TTC549 (cell line): Measurements from ENCODE around the gene VAT1L.

ENCODE experiments used
- FAIRE-seq: peaks from 2 replicates; lab custom pipeline; 2012; peaks lifted over from hg19 to GRCh38; lab: Jason Lieb, UNC

VAT1L gene

GRCh38 chr16:77788181-77789084, at the start of gene VAT1L:
VAT1L (plus strand) TSS chr16:77788564; CDS start chr16:77788683, 119 bp downstream.
- no peak for FAIRE-seq

DNA sequence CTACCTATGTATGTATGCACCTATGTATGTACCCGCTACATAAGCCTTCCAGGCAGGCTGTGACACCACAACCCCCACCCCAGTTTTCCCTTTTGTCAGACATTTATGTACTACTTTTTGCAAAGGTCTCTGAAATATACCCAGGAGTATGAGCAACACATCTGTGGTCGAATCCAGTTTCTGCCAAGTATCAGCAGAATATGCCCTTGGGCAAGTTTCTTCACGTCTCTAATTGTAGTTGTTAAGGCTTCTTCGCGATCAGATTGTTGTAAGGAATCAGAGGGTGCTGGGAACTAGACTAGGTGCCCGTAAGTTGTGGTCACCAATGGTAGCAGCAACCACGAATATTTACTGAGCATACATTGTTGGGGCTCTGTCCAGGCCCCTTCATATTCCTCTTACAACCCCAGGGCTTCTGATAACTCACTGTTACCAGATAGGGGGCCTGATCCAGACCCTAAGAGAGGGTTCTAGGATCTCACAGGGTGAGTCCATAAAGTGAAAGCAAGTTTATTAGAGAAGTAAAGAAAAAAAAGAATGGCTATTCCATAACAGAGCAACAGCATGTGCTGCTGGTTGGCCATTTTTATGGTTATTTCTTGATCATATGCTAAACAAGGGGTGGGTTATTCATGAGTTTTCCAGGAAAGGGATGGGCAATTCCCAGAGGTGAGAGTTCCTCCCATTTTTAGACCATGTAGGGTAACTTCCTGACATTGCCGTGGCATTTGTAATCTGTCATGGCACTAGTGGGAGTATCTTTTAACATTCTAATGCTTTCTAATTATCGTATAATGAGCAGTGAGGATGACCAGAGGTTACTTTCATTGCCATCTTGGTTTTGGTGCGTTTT, 49.4 kb upstream of the VAT1L start:
- FAIRE-seq: no peak

GRCh38 chr16:77739559-77739892, 48.8 kb upstream of the VAT1L start:
- FAIRE-seq: no peak

GRCh38 chr16:77744141-77744540, 44.2 kb upstream of the VAT1L start:
- no peak for FAIRE-seq

DNA sequence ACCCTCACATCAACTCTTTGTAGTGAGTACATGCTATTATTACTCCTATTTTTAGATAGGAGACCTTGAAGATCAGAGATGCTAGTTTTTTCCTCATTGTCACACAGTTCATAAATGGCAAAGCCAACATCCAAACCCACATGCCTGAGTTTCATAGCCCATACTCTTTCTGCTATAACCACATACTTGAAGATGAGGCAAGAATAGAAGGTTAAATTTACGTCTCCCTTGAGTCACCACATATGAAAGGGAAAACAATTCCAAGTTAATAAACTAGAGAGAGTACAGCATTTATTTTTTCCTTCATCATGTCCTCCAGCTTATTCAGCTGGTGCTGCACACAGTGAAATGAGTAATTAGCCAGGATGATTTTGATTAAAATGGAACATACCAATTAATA, 42.4 kb upstream of the VAT1L start:
- no peak for FAIRE-seq

DNA sequence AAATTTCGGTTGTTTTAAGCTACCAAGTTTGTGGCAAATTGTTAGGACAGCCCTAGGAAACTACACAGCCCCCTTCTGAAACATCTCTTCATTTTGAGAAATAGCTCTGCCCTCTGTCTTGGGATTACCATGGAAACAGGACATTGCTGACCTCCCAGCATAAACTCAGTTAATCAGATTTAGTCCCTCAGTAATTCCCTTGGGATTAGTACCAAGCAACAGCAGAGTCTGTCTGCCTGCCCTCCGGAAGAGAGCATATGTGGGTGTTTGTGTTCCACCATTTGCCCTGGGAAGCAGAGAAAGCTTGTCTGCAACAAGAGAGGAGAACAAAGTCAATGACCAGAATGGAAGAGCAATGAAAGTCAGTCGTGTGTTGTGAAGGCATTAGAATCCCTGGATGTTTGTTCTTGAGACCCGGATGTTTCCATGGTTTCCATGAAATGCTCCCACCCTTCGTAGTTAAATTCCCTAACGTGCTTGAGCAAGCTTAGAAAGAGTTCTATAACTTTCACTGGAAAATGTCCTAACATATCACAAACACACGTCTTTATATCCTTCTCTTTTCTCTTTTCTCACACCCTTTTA, 39.9 kb upstream of the VAT1L start:
- no peak for FAIRE-seq

DNA sequence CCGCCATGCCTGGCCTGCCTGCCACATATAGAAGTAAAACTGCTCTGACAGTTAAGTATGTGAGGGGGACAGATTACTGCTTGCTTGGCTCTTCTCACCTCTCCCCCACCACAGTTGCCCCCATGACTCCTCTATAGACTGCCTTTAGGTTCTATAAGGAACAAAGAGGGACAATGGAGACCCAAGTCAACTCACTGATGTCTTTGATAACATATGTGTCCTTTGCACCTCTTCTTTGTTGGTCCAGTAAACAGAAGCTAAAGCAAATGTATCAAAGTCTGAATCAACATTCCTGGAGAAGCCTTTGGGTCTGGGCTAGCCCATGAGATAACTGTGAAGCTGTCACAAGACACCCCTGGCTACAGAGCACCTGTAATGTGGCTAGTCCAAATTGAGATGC, 38.9 kb upstream of the VAT1L start:
- FAIRE-seq: no peak

DNA sequence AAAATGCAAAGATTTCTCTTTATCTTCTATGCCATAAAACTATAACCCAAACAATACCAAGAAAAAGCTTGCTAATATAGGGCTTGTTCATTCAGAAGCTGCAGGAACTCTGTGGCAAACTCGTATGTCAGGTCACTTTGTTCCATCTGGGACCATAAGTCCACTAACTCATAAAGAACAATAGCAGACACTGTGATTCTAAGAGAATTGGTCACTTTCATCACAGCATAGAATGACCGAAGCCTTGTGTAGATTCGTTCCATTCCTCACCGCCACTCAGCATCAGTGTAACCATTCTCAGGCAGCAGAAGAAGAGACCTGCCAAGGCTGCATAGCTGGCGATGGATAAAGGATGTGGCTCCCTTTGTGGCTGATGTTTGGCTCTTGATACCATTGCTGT, 30.3 kb upstream of the VAT1L start:
- FAIRE-seq: no peak

DNA sequence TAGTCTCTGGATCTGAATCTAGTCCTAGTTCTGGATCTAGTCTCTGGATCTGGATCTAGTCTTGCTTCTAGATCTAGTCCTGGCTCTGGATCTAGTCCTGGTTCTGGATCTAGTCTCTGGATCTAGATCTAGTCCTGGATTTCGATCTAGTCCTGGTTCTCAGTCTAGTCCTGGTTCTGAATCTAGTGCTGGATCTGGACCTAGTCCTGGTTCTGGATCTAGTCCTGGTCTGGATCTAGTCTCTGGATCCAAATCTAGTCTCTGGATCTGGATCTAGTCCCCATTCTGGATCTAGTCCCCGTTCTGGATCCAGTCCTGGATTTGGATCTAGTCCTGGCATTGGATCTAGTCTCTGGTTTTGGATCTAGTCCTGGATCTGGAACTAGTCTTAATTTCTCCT, 29.9 kb upstream of the VAT1L start:
- FAIRE-seq: no peak

DNA sequence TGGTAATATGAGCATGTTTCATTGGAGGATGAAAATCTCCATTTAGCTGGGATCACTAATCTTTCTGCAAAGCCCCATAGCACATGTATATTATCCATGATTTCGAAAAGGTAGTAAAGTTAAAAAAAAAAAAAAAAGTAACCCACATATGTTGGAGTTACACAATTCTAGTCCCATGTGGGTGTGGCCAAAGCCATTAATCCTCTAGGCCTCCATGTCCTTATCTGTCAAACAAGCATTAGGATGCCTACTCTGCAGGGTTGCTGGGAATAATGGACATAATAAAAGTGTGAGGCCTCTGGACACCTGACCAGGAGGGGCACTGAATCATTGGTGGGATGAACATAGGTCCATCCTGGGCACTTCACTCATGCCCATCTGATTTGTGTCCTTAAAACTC, 29.2 kb upstream of the VAT1L start:
- no peak for FAIRE-seq

- no peak for FAIRE-seq
These were observed 28.5 kb upstream of the VAT1L start for GRCh38 chr16:77759821-77760220.

- no peak for FAIRE-seq
These were observed 27.6 kb upstream of the VAT1L start for GRCh38 chr16:77760800-77761199.

- FAIRE-seq: no peak
These were observed 27.2 kb upstream of the VAT1L start for GRCh38 chr16:77761204-77761603.

DNA sequence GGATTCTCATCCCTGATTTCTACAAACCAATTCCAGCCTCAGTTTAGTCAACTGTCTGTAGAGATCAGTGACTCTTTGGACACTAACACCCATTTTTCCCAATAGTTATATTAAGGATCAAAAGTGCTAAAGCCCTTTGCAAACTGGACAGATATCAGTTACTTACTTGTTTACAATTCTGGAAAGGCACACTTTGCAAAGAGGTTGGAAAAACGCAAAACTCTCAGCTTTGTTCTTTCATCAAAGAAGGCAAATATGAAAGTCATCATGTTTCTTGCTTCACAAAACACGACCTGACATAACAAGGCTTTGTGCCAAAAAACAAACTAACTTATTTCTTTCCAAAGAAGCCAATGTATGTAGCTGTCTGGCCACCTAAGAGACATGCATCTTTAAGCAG, 26.1 kb upstream of the VAT1L start:
- FAIRE-seq: no peak

- FAIRE-seq: no peak
These were observed 24.4 kb upstream of the VAT1L start for GRCh38 chr16:77763994-77764393.

- FAIRE-seq: no peak
These were observed 21.2 kb upstream of the VAT1L start for GRCh38 chr16:77767211-77767610.

DNA sequence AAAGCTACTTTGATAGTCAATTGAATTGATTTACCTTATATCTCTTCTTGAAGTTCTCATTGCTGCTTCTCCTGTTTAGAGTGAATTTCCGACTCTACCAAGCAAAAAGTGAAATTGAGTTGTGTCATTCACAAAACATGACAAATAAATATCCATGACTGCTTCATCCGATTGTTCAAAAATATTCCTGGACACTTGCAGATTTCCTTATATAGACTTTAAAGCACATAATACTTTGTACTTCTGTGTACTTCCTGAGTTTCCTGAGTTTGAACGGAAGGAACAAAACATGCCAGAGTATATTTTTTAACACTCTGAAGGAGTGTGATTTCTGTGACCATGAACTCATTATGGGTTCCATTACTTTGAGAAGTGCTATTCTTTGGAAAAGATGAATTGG, 20.5 kb upstream of the VAT1L start:
- no peak for FAIRE-seq

GRCh38 chr16:77775911-77776909, 12.2 kb upstream of the VAT1L start:
- no peak for FAIRE-seq

- FAIRE-seq: no peak
These were observed 10.6 kb upstream of the VAT1L start for GRCh38 chr16:77777745-77778144.

DNA sequence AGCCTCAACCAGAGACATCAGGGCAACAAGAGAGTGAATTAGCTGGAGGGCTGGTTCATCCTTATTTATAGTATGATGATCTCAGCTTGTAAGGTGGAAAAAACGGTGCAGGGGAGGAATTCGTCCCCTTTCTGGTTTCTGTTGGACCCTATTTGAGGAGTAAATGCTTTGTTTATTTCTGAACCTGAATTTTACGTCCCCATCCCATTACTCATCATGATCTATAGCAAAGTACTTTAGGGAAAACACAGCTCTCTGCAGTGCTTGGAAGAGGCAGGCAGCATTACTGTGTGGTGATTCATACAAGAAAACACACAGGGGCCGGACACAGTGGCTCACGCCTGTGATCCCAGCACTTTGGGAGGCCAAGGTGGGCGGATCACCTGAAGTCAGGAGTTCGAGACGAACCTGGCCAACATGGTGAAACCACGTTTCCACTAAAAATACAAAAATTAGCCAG, 8.0 kb upstream of the VAT1L start:
- no peak for FAIRE-seq

DNA sequence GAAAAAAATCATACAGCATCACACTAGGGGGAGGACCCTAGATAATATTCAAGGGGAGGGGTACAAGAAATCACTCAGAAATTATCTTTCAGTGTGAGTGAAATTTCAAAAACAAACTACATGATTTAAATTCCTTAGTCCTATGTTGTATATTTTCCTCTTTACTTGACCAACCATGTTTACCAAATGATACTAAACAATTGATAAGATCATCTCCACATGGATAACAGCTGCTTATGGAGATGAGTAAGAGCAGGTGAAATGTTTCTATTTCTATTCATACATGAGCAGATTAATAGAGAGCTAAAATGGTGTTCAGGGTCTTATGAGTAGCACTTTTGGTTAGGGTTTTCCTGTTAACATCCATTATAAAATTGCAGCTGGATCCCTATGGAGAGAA, 7.3 kb upstream of the VAT1L start:
- FAIRE-seq: no peak

- no peak for FAIRE-seq
These were observed 5.7 kb upstream of the VAT1L start for GRCh38 chr16:77782694-77783093.
